ENCODE data around the gene SLC35E2B.
"Not testable (repeated sequence)": the region's sequence is repeated elsewhere in the genome, so short reads cannot be mapped to it uniquely, and the experiment has no call there.

The SLC35E2B gene

GRCh38 chr1:1678581-1679380 is 13.8 kb downstream of the SLC35E2B start:
- peak; percentile 59 for DNase-seq (ENCODE audit: extremely low spot score)
- CTCF ChIA-PET: interaction anchor here (0.6 to 2.4 kb wide), 18 partner anchors 8 to 230 kb away, joined by 3 to 16 read pairs (median 4); no protein-coding TSS in a partner anchor
- POLR2A ChIA-PET: no interaction called here
- TF ChIP-seq, protein P1, sequence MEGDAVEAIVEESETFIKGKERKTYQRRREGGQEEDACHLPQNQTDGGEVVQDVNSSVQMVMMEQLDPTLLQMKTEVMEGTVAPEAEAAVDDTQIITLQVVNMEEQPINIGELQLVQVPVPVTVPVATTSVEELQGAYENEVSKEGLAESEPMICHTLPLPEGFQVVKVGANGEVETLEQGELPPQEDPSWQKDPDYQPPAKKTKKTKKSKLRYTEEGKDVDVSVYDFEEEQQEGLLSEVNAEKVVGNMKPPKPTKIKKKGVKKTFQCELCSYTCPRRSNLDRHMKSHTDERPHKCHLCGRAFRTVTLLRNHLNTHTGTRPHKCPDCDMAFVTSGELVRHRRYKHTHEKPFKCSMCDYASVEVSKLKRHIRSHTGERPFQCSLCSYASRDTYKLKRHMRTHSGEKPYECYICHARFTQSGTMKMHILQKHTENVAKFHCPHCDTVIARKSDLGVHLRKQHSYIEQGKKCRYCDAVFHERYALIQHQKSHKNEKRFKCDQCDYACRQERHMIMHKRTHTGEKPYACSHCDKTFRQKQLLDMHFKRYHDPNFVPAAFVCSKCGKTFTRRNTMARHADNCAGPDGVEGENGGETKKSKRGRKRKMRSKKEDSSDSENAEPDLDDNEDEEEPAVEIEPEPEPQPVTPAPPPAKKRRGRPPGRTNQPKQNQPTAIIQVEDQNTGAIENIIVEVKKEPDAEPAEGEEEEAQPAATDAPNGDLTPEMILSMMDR (IDR thresholded peaks at IDR 0.05; ENCODE audit: control extremely low read depth, extremely low read depth, low read depth, missing control alignments): peak; percentile 86

GRCh38 chr1:1677718-1678580 is 14.6 kb downstream of the SLC35E2B start:
- peak; percentile 85 for DNase-seq (ENCODE audit: extremely low spot score)
- ChIA-PET POLR2A (no interaction called here), CTCF (interaction anchor here (0.6 to 2.4 kb wide), 19 partner anchors 9 to 231 kb away, joined by 3 to 16 read pairs (median 4); no protein-coding TSS in a partner anchor)
- TF ChIP-seq, protein P1 (IDR thresholded peaks at IDR 0.05; ENCODE audit: control extremely low read depth, extremely low read depth, low read depth, missing control alignments): no peak

DNA sequence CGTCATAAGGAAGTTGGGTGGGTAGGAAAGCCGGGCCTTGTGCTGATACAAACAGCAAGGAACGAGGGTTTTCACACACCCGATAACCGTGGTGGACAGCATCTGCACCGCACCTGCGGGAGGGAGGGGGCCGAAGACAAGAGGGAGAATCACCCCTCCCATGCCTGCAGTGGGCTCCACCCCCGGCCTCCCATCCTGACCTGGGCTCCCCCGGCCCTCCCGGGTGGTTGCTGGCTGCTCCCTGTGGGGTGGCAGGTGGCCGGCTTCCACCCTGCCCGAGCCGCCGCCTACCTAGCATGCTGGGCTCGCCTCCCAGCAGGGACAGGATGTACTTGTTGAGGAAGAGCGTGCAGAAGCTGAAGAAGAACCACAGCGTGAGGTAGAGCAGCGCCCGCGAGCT is 16.5 kb downstream of the SLC35E2B start:
- POLR2A ChIA-PET; DNase-seq (ENCODE audit: extremely low spot score); CTCF ChIA-PET: not testable (repeated sequence)

DNA sequence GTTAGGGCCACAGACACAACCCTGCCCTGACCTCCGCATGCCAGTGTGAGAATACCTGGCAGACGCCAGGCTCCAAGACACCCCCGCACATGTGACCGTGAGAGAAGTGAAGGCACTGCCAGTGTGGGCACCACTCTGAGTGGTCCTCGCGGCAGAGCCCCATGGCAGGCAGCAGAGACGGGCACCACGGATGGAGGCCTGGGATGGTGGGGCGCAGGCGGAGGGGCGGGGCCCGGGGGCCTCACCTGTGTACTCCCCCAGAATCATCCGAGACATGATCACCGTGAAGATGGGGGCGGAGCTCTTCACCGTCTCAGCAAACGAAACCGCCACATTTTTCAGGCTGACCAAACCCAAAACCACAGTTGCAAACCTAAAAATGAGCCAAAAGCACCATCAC is 17.4 kb downstream of the SLC35E2B start:
- CTCF ChIA-PET; DNase-seq (ENCODE audit: extremely low spot score); POLR2A ChIA-PET: not testable (repeated sequence)

- DNase-seq (ENCODE audit: extremely low spot score); CTCF ChIA-PET: not testable (repeated sequence)
These were observed 17.8 kb downstream of the SLC35E2B start for GRCh38 chr1:1674806-1675205.

DNA sequence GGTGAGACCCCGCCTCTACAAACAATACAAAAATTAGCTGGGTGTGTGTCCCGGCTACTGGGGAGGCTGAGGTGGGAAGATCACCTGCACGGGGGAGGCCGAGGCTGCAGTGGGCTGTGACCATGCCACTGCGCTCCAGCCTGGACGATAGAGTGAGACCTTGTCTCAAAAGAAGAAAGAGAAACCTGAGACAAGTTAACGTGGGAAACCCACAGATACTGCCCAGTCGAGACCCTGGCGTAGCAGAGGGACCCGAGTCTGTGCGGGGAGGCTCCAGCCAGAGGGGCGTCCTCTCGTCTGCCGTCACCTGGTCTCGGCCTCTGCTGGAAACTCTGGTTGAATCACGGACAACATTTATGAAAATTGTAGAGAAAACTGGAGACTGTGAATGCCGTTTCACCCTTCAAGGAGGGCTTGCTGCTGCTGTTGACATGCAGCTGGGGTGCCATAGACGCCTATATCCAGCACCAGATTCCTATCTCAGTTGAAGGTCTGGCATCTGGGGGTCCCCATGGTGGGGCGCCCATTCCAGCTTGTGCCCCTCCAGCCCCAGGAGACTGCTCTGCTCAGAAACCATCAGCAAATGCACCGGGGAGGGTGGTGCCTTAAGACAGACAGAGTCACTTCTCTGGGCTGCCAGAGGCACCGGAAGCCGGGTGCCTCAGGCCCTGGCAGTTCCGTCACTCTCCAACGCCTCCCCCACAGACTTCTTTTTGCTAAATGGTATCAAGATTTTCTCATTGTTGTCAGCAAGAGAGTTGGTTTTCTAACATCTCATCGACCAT is 20.2 kb downstream of the SLC35E2B start:
- POLR2A ChIA-PET: no interaction called here

More at GRCh38 chr1:1674806-1675205, 17.8 kb downstream of the SLC35E2B start:
- POLR2A ChIA-PET: not testable (repeated sequence)

GRCh38 chr1:1671365-1672119 is 21.1 kb downstream of the SLC35E2B start:
- ChIA-PET CTCF (no interaction called here), POLR2A (no interaction called here)
- TF ChIP-seq, protein P1 (IDR thresholded peaks at IDR 0.05; ENCODE audit: control extremely low read depth, extremely low read depth, low read depth, missing control alignments): no peak
- no peak for DNase-seq (ENCODE audit: extremely low spot score)

More for the DNA sequence above, 20.2 kb downstream of the SLC35E2B start:
- CTCF ChIA-PET: no interaction called here
- TF ChIP-seq, protein P1 (IDR thresholded peaks at IDR 0.05; ENCODE audit: control extremely low read depth, extremely low read depth, low read depth, missing control alignments): no peak
- DNase-seq (ENCODE audit: extremely low spot score): no peak
